Motor neuron (in vitro differentiated cells): Measurements from ENCODE around the gene ORM1. TPM values are rescaled to one million over a fixed set of nuclear protein-coding genes. Genes with fewer than 3 reads are reported as not detected.

ENCODE experiments used
- ATAC-seq, 8 experiments: fragments of 200-7000 bp; cut with Tn5 transposase; replicated peaks in 6 of 8; 2 replicates each; pipeline ENCODE4 v1.8.0; 2021; ENCODE audit warnings: mild to moderate bottlenecking in 8 of 8, moderate library complexity in 8 of 8
- H3K27ac ChIP-seq, 2 donors: fragments of 250-450 bp; sonication (Bioruptor Pico); 2 replicates each; pipeline ENCODE4 v1.9.0; 2021; ENCODE audit warnings: antibody characterized with exemption in 2 of 2, mild to moderate bottlenecking in 2 of 2, moderate library complexity in 1 of 2
- H3K4me1 ChIP-seq, 2 donors: fragments of 250-450 bp; sonication (Bioruptor Pico); replicated peaks in 1 of 2; 2 replicates each; pipeline ENCODE4 v1.6.1; 2021; ENCODE audit warnings: antibody characterized with exemption in 2 of 2, mild to moderate bottlenecking in 2 of 2, moderate library complexity in 1 of 2
- H3K4me3 ChIP-seq, 5 donors: fragments of 250-450 bp; sonication (Bioruptor Pico); 2 replicates each; pipeline ENCODE4 v1.9.0; 2021; ENCODE audit warnings: antibody characterized with exemption in 5 of 5, mild to moderate bottlenecking in 5 of 5, moderate library complexity in 4 of 5
- WGBS, 10 experiments: fragments of 450-650 bp; shearing (Covaris generic); methylation state at CpG; one replicate each; pipeline ENCODE4 v1.0.0; 2022; 5-methylcytosine and 5-hydroxymethylcytosine counted together
- in situ Hi-C, 9 experiments: fragments of 400-800 bp; cut with MboI; loops; one replicate each; pipeline ENCODE4 v1.15.0; 2021; ENCODE audit warnings: low sequenced_read_pairs in 9 of 9, low pct_unique_long_range_greater_than_20kb in 2 of 9; ENCODE audit not compliant: unreplicated experiment in 9 of 9
- total RNA-seq, 8 experiments: library from RNA; unstranded; fragments of 300-600 nt; gene quantifications; 2 replicates each; pipeline versions ENCODE4 v1.2.3 to v1.2.4, GENCODE V29; 2022

The ORM1 gene
- total RNA-seq, 8 experiments from 2014 or later: not detected

GRCh38 chr9:114346146-114346545 lies 23.2 kb downstream of the ORM1 start:
- Histone ChIP-seq H3K4me1 (peaks cover 10 to 12% of the 10 kb centered on the region in 2 donors), H3K4me3 (no peak overlapping the region), H3K27ac (no peak overlapping the region)
- WGBS, 10 experiments: 40 to 100% (median 96%) methylated on average over 1 to 6 of the region's 11 CpGs; no CpG with 5 or more reads in 4 of the 10 experiments
- in situ Hi-C loops: no loop called here
- no peak for ATAC-seq

GRCh38 chr9:114347675-114348074 lies 24.8 kb downstream of the ORM1 start:
- in situ Hi-C loops: no loop called here
- Histone ChIP-seq H3K27ac (no peak overlapping the region), H3K4me3 (no peak overlapping the region), H3K4me1 (peaks cover 10 to 12% of the 10 kb centered on the region in 2 donors)
- WGBS, 10 experiments: 40 to 97% (median 94%) methylated on average over 1 to 10 of the region's 15 CpGs; no CpG with 5 or more reads in 6 of the 10 experiments
- ATAC-seq: no peak

- ATAC-seq: peak in 1 of 8 experiments; percentile 0
- 80 to 100% (median 99%) methylated on average over 1 to 7 of the region's 12 CpGs; no CpG with 5 or more reads in 5 of the 10 experiments for WGBS, 10 experiments
- H3K27ac ChIP-seq: peak overlapping the region; percentile 68 to 76
- in situ Hi-C loops: no loop called here
- peaks cover 10 to 12% of the 10 kb centered on the region in 2 donors for H3K4me1 ChIP-seq
- no peak overlapping the region for H3K4me3 ChIP-seq
Measured at GRCh38 chr9:114348261-114348905, 25.5 kb downstream of the ORM1 start.

GRCh38 chr9:114348906-114349482 lies 26.1 kb downstream of the ORM1 start:
- WGBS, 10 experiments: 0 to 67% (median 10%) methylated on average over 1 to 4 of the region's 9 CpGs; no CpG with 5 or more reads in 3 of the 10 experiments
- Histone ChIP-seq H3K4me1 (peaks cover 10 to 12% of the 10 kb centered on the region in 2 donors), H3K27ac (peak overlapping the region; percentile 68 to 76), H3K4me3 (no peak overlapping the region)
- in situ Hi-C loops: no loop called here
- ATAC-seq: peak; percentile 90 to 98 (median 97)

- ATAC-seq: no peak
- 69 to 100% (median 89%) methylated on average over 1 to 7 of the region's 10 CpGs; no CpG with 5 or more reads in 1 of the 10 experiments for WGBS, 10 experiments
- in situ Hi-C loops: no loop called here
- no peak overlapping the region for H3K4me3 ChIP-seq
- peak overlapping the region; percentile 48 to 70 for H3K27ac ChIP-seq
- H3K4me1 ChIP-seq: peaks cover 10 to 12% of the 10 kb centered on the region in 2 donors
Measured at GRCh38 chr9:114349713-114350480, 27.0 kb downstream of the ORM1 start.

- WGBS, 10 experiments: 60 to 100% (median 89%) methylated on average over 1 to 6 of the region's 16 CpGs; no CpG with 5 or more reads in 6 of the 10 experiments
- H3K4me1 ChIP-seq: peaks cover 10 to 12% of the 10 kb centered on the region in 2 donors
- H3K4me3 ChIP-seq: no peak overlapping the region
- ATAC-seq: no peak
- no peak overlapping the region for H3K27ac ChIP-seq
- in situ Hi-C loops: no loop called here
Measured at GRCh38 chr9:114350636-114351401, 27.9 kb downstream of the ORM1 start.

- WGBS, 10 experiments: 14 to 100% (median 70%) methylated on average over 1 to 4 of the region's 4 CpGs
- in situ Hi-C loops: no loop called here
- ATAC-seq: no peak
Measured at GRCh38 chr9:114351932-114352331, 29.0 kb downstream of the ORM1 start.

GRCh38 chr9:114355821-114356220 lies 32.9 kb downstream of the ORM1 start:
- Histone ChIP-seq H3K4me3 (no peak overlapping the region), H3K4me1 (no peaks in the 10 kb centered on the region), H3K27ac (no peak overlapping the region)
- 60 to 100% (median 80%) methylated on average over 1 to 5 of the region's 6 CpGs; no CpG with 5 or more reads in 3 of the 10 experiments for WGBS, 10 experiments
- peak in 1 of 8 experiments; percentile 22 for ATAC-seq
- in situ Hi-C loops: no loop called here

More at GRCh38 chr9:114351932-114352331, 29.0 kb downstream of the ORM1 start:
- Histone ChIP-seq H3K4me1 (peaks cover 10 to 12% of the 10 kb centered on the region in 2 donors), H3K4me3 (no peak overlapping the region), H3K27ac (no peak overlapping the region)

GRCh38 chr9:114356792-114357191 lies 33.9 kb downstream of the ORM1 start:
- in situ Hi-C loops: no loop called here
- peak in 3 of 8 experiments; percentile 54 to 87 (median 66) for ATAC-seq
- Histone ChIP-seq H3K4me1 (no peaks in the 10 kb centered on the region), H3K4me3 (no peak overlapping the region), H3K27ac (no peak overlapping the region)
- WGBS, 10 experiments: 95 to 97% methylated on average over 2 to 4 of the region's 6 CpGs; no CpG with 5 or more reads in 8 of the 10 experiments

GRCh38 chr9:114357360-114357759 lies 34.5 kb downstream of the ORM1 start:
- Histone ChIP-seq H3K4me3 (no peak overlapping the region), H3K4me1 (no peaks in the 10 kb centered on the region), H3K27ac (no peak overlapping the region)
- ATAC-seq: peak in 5 of 8 experiments; percentile 16 to 81 (median 65)
- in situ Hi-C loops: no loop called here
- 17 to 100% (median 78%) methylated on average over 1 to 5 of the region's 6 CpGs; no CpG with 5 or more reads in 4 of the 10 experiments for WGBS, 10 experiments

GRCh38 chr9:114357911-114358328 lies 35.0 kb downstream of the ORM1 start:
- Histone ChIP-seq H3K4me1 (no peaks in the 10 kb centered on the region), H3K27ac (no peak overlapping the region), H3K4me3 (no peak overlapping the region)
- 80% methylated on average over 1 of the region's 9 CpGs; no CpG with 5 or more reads in 9 of the 10 experiments for WGBS, 10 experiments
- in situ Hi-C loops: no loop called here
- peak in 2 of 8 experiments; percentile 9 to 14 for ATAC-seq

- Histone ChIP-seq H3K4me3 (no peak overlapping the region), H3K27ac (no peak overlapping the region), H3K4me1 (no peaks in the 10 kb centered on the region)
- in situ Hi-C loops: no loop called here
- 90 to 100% (median 97%) methylated on average over 4 to 7 of the region's 7 CpGs; no CpG with 5 or more reads in 6 of the 10 experiments for WGBS, 10 experiments
- ATAC-seq: no peak
Measured at GRCh38 chr9:114359801-114360200, 36.9 kb downstream of the ORM1 start.
